GM10847 (cell line): ENCODE results near the gene PNMA6E.

ENCODE experiments used
- POLR2A ChIP-seq: IDR thresholded peaks from 2 replicates; pipeline ENCODE4 v1.6.1; 2011; ENCODE audit not compliant: insufficient read length; ENCODE audit errors: extremely low read depth

The PNMA6E gene

DNA sequence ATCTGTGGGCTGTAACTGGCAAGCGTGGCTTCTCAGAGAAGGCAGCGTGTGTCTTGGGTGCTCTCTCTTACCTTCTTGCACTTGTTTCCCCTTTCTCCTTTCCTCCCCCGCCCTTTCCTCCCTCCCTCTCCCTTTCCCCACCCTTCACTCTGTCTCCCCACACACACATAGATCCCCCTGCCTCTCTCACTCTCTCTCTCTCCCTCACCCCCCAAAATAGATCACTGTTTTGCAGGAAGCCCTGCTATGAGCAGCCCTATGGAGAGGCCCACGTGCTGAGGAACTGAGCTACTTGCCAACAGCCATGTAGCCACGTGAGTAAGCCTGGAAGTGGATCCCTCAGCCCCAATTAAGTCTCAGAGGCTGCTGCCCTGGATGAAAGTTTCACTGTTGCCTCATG, 4.3 kb upstream of the PNMA6E start:
- no peak for TF ChIP-seq POLR2A

DNA sequence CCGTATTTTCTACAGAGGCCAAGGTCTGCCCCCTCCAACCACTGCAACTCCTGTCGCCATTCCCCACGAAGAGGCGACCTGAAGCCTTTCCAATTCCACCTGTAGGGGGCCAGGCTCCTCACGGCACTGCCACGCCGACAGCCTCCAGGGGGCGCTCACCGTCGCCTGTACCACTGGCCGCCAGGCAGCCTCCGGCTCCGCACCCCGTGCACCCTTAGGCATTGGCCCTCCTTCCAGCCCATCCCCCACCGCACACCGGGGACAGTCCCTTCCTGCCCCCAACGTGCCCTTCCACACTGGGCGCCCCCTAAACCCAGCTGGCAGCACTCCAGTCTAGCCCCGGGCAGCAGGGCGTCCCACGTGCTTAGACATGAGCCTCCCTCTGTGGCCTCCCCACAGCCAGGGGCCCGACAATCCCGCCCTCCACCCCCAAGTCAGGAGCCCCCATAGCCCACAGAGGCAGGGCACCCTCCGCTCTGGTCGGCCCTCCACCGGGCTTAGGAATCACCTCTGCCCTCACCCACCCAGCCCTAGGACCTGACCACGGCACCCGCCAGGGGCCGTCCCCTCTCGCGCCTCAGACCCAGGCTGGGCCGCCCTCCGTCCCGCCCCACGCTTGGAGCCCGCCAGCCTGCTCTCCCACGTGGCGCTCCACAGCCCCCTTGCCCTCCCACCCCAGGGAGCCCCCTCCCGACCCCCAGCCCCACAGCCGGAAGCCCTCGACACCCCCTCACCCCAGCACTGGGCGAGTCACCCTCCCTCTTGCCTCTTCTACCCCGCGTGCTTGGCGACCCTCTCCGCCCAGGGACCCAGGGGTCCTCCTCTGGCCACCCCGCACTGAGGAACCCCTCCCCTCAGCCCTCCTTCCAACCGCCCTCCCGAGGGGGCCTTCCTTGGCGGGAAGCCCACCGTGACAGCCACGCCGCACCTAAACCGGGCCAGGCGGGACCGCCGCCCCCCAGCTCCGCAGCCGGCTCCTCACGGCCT, 711 bp downstream of the PNMA6E start:
- TF ChIP-seq POLR2A = no peak

DNA sequence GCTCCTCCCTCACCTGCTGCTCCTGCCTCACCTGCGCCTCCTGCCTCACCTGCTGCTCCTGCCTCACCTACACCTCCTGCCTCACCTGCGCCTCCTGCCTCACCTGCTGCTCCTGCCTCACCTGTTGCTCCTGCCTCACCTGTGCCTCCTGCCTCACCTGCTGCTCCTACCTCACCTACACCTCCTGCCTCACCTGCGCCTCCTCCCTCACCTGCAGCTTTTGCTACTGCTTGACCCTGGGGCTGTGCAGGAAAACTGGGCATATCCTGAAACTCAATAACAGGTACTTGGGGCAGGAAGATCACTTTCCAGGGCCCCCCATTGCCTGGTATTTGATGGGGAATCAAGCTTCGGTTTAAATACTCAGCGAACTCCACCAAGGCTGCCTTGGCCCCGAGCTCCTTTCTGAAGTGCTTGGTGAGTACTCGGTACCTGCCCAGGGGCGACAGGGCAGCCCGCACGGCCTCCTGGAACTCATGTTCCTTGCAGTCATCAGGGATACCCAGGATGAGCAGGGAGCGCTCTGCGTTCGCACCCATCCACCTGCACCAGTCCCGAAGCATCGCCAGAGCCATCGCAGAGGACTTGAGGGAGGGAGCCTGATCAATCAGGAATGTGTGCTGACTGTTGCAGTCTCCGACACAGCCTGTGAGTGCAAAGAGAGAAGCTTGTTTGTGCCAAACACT, 2.7 kb downstream of the PNMA6E start:
- no peak for TF ChIP-seq POLR2A

DNA sequence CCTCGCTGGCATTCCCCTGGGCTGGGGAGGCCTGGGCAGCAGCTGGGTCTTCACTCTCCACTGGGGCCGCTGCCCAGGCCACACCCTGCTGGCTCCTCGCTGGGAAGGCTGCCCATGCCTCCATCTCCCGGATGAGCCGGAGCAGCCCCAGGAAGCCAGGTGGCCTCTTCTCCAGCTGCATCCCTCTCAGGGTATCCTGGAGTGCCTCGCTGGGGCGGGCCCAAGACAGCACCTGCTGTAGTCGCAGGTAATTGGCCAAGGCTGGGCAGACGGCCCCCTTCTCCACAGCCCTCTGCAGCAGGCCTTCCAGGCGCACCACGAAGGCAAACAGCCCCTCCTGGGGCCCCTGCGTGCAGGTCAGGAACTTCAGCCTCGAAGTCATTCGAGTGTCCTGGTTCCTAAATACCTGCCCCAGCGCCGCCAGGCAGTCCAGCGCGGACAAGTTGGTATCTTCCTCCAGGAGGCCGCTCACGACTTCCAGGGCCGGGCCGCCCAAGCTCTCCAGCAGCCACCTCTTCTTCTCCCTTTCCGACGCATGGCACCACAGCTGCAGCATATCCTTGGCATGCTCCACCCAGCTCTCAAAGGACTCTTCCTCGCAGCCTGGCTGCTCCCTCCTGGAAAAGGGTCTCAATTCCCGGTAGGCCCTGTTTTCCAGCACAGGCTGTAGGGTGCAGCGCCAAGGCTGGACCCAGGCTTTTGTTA, 3.7 kb downstream of the PNMA6E start:
- no peak for TF ChIP-seq POLR2A

DNA sequence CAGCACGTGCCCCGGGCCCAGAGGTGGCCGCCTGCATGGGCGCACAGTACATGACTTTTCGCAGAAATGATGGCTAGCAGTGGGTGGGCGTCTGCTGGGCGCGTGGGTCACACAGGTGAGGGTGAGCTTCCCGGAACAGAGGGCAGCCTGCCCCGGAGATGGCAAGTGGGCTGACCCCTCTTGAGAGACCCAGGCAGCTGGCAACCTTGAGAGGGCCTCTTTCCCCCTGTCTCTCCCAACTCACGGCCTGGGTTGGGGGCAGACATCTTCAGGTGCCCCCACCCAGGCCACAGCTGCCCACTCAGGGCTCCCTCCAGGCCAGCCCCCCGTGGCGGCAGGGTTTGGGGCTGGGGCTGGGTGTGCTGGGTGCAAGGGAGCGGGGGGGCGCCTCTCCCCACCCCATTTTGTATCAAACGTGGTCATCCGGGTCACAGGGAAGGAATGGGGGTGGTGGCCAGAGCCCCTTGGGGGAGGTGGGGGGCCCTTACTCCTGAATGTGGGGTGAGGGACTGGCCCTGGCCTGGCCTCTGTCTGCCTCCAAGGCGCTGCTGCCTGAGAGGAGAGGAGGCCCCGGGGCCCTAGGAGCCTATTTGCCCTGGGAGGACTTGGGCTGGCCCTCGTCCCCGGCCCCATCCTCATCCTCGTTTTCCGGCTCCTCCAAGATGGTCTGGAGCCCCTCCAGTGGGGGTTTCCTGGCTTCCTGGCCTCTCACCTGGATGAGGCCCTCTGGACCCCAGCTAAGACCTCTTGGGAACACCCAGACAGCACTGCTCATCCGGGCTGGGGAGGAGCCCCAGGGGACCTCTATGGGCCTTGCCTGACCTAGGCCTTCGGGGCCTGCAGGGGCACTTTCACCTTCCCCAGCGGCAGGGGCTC, 4.6 kb downstream of the PNMA6E start:
- TF ChIP-seq POLR2A = no peak

DNA sequence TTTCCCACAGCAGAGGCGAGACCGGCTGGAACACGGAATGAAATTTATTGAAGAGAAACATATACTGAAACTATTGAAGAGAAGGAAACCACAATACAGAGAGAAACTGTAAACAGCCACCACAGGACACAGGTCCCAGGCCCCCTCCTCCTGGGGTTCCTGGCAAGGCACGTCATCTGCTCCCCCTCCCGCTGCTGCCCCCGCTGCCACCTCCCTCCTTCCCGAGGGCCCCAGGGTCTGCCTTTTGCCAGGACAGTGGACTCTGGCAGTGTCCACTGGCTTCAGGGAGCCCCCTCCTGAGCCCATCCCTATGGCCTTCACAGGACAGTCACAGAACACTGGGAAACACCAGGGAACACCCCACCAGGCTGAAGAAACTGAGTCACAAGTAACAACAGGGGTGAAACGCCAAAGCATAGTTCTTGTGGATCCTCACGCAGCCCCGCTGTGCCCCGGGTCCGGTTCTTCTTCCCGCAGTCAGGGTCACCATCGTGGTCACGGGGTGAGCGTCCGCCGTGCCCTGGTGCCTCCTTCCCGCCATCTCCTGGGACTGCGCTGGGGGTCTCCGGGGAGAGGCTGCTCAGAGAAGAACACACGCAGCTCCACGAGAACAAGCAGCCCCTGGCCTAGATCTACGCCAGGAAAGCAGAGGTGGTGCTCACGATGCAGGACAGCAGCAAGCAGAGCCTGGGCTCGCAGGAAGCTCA, 5.4 kb downstream of the PNMA6E start:
- no peak for TF ChIP-seq POLR2A

DNA sequence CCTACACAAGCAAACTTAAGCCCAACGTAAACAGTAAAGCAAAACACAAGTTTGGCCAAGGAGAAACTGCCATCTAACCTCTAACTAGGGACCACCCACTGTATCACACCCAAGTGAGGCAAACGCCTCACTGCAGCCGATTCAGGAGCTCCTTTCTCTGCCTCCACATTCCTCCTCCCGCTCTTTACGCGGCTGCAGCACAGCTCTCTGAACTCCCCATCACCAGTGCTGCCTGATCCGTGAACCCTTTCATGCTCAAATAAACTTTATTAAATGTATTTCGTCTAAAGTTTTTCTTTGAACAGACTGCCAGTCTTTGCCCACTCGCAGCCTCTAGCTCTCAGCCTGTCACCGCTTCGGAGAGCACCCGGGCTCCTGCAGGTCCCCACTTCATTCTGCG, 6.5 kb downstream of the PNMA6E start:
- TF ChIP-seq POLR2A = no peak

DNA sequence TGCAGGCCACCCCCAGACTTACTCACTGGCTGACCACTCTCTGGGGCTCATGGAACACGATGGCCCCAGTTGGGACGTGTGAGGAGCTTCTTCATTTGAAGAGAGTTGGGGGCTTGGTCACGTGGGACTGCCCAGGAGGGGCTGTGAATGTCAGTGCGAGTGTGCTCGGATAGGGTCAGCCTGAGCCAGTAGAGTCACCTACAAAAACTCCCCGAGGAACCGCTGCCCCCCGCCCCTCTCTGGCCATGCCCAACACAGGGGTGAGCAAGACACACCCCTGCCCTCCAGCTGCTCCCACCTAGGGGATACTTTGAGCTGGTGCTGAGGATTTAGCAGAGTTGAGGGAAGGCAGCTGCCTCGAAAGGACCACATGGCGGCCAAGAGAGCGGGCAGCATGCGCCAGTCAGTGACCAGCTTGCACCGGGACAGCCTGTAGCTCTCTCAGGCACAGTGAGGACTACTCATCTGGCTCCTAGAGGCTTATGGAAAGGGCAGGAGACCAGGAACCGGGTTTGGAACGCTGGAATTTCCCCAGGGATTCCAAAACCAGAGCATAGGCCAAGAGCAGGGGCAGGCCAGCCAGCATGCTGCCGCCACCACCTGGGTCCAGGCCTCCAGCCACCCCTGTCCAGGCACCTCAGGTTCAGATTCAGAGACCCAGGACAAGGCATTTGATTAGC, 8.4 kb downstream of the PNMA6E start:
- TF ChIP-seq POLR2A = no peak

DNA sequence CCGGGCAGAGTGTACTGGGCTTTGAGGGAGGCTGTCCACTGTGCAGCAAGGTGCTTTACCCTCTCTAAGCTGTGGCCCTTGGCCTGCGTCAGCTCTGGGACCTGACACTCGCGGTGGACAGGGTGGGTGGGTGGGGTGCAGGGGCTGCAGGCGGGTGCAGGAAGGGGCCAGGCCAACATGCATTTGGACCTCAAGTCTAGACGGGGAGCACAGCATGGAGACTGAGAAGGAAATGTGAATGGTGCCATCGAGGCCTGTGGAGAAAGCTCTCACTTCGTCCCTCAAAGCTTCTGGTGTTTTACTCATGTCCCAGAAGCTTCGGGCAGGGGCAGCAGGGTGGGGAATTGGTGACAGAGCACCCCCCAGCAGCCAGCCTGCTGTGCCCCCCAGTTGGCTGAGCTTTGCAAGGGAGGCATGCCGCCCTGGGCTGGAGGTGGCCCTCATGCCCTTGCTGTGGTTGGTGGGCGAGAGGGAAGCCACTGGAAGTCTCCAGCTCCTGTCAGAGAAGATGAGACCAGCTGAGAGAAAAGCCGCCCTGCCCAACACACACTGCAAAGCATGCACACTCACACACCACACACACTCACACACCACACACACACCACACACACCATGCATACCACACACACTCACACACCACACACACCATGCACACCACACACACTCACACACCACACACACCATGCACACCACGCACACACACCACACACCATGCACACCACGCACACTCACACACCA, 12.3 kb downstream of the PNMA6E start:
- TF ChIP-seq POLR2A = no peak

DNA sequence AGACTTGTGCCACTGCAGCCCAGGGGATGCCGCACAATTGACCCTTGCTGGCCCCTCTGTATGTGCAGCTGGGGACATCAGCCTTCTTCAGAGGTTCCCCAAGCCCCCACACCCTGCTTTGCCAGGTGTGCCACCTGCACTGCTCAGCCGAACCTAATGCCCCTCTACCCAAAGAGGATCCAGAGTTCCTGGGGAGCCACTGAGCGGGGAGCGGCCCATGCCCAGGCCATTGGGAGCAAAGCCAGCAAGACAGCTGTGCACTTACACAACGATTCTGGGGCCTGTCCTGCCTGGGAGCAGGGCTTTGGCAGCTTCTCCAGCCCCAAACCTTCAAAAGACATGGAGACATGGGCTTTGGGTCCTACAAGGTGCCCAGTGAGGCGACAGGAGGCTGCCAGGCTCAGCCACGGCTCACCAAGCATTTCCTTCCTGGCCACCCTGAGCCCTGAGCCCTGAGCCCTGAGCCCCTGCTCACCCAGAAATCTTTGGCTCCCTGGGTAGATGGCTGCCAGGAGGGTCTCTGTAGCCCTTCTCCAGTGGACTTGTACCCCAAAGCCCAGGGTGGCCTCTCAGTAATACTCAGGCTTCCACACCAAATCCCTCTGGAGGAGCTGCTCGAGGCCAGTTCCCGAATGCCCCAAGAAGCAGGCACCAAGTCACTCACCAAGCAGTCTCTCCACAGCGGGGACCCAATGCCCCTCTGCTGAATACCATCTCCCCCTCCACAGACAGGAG, 13.0 kb downstream of the PNMA6E start:
- no peak for TF ChIP-seq POLR2A

DNA sequence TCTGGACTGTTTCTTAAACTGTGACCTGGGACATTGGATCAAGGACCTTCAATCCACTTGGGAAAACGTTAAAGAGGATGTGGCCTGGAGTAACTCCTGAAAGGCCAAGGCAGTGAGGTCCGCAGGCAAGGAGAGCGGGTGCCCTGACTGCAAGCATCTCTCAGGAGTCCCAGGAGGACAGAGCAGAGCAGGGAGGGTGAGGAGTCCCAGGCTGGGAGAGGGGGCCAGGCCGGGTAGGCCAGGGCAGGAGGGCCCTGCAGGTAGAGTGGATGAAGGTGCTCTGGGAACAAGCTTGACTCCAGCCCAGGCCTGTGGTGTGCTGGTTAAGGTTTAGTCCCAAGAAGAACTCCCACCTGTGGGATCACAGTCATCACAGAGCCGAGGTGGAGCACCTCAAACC, 13.8 kb downstream of the PNMA6E start:
- TF ChIP-seq POLR2A = no peak

DNA sequence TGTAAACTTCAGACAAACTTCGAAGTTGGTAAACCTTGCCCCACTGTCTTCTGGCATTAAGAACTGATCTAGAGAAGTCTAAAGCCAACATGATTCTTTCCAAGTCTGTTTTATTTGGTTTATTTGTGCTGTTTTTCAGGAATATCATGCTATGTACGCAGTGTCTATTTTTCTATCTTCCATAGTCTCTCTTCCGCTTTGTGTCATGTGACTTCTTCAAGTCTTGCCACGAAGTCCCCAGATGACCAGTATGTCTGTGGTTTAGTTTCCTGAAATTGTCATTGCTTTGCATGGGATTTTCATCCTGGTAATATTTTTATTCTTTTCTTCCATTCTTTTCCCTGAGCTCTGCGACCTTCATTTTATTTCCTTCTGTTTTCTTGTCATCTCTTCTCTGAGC, 15.1 kb downstream of the PNMA6E start:
- no peak for TF ChIP-seq POLR2A

DNA sequence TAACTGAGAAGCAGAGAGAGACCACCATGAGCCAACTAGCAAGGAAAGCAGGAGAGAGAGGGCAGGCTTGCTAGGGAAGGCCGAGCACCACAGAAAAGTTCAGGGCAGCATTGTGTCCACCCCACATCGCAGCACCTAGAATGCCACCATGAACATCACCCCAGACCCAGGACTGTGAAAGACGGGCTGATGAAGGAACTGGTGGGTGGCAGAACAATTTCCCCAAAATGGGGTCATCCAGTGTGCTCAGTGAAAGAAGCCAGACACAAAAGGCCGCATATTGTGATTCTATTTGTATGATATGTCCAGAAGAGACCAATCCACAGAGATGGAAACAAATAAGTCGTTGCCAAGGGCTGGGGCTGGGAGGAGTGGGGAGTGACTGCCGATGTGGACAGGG, 16.8 kb downstream of the PNMA6E start:
- TF ChIP-seq POLR2A = no peak
